Smooth muscle cell of bladder (primary cell): ENCODE measurements around the gene ASF1A. TPM values are rescaled to one million over a fixed set of nuclear protein-coding genes. Genes with fewer than 3 reads are reported as not detected.

Source experiments
- total RNA-seq: library from RNA; depleted of rRNA; stranded (reverse); fragments of >200 nt; gene quantifications from 2 replicates; pipeline ENCODE4 v1.2.3, GENCODE V29; 2014

Gene ASF1A
- total RNA-seq: 11.7 and 16.8 TPM in 2 replicates

GRCh38 chr6:118893807-118894424 is at the start of gene ASF1A:
Gene ASF1A, plus strand, starts transcription at chr6:118894152. Its CDS starts 262 bp downstream, at chr6:118894414.

GRCh38 chr6:118934461-118935330 is 40.7 kb downstream of the ASF1A start, which contains the start of gene MCM9:
Gene MCM9, minus strand, starts transcription at chr6:118935159. Its CDS starts 3,436 bp downstream, at chr6:118931723.

Other genes starting within 250 kb of the ASF1A start
- 12.7 and 18.1 TPM in 2 replicates for gene CEP85L, start 242.6 kb upstream of the ASF1A start, total RNA-seq
- gene MCM9, start 41.0 kb downstream of the ASF1A start, total RNA-seq: 7.7 and 7.8 TPM in 2 replicates
- gene FAM184A, start 184.5 kb downstream of the ASF1A start, total RNA-seq: 0.43 and 0.46 TPM in 2 replicates